Breast epithelium (tissue), 4 donors: ENCODE measurements around the gene FAM107A. TPM values are rescaled to one million over a fixed set of nuclear protein-coding genes. Genes with fewer than 3 reads are reported as not detected.

Experiments
- DNase-seq, 2 donors: peaks; one replicate each; pipeline ENCODE4 v3.0.0-alpha.2; 2019; ENCODE audit warnings: low spot score in 2 of 2
- H3K27ac ChIP-seq, 2 donors: fragments of 200-600 bp; sonication (generic) in 1 of 2; one replicate each; pipeline ENCODE4 v1.5.1; 2016 to 2019; ENCODE audit warnings: mild to moderate bottlenecking in 1 of 2
- H3K27me3 ChIP-seq, 2 donors: fragments of 200-600 bp; sonication (generic) in 1 of 2; one replicate each; pipeline versions ENCODE4 v1.5.1 to v1.6.0; 2017 to 2019; ENCODE audit warnings: control low read depth in 1 of 2, mild to moderate bottlenecking in 1 of 2
- H3K36me3 ChIP-seq: fragments of 200-600 bp; one replicate; pipeline ENCODE4 v1.5.1; 2019
- H3K4me1 ChIP-seq, 2 donors: fragments of 200-600 bp; sonication (generic); one replicate each; pipeline ENCODE4 v1.5.1; 2016 to 2019; ENCODE audit warnings: control low read depth in 1 of 2
- H3K4me3 ChIP-seq, 3 donors: fragments of 200-600 bp; sonication (generic); 1 replicate in 2 of 3; 2 replicates in 1 of 3; pipeline ENCODE4 v1.5.1; 2016 to 2019; ENCODE audit warnings: mild to moderate bottlenecking in 3 of 3, moderate library complexity in 2 of 3
- H3K9me3 ChIP-seq, 2 donors: fragments of 200-600 bp; sonication (generic) in 1 of 2; one replicate each; pipeline ENCODE4 v1.5.1; 2016 to 2019; ENCODE audit warnings: control low read depth in 1 of 2
- CTCF ChIP-seq, 3 donors: fragments of 450-650 bp; IDR thresholded peaks; one replicate each; pipeline ENCODE4 v1.5.1; 2016 to 2017; ENCODE audit warnings: antibody characterized with exemption in 3 of 3, mild to moderate bottlenecking in 3 of 3, moderate library complexity in 3 of 3
- POLR2A ChIP-seq: fragments of 450-650 bp; IDR thresholded peaks from one replicate; pipeline ENCODE4 v1.6.1; 2016; ENCODE audit warnings: antibody characterized with exemption, mild to moderate bottlenecking, moderate library complexity
- POLR2AphosphoS5 ChIP-seq, 3 donors: sonication (generic); formaldehyde crosslinking; IDR thresholded peaks; one replicate each; pipeline ENCODE4 v1.6.1; 2017; ENCODE audit warnings: antibody characterized with exemption in 3 of 3
- intact Hi-C: fragments of 100-400 bp; cut with DNase I; formaldehyde crosslinking; loops from one replicate; pipeline ENCODE4 v1.15.1; 2023; ENCODE audit warnings: low total_unique reads
- total RNA-seq, 3 donors: library from RNA; depleted of rRNA; stranded (reverse); fragments of >200 nt; gene quantifications; one replicate each; pipeline ENCODE4 v1.1.0, GENCODE V29; 2016

Gene FAM107A
- total RNA-seq, 3 donors from 2014 or later, result 17.7 to 64.5 (median 31.9) TPM

GRCh38 chr3:58551636-58552180 lies 25.5 kb downstream of the FAM107A start:
- Histone ChIP-seq H3K27ac (no peak overlapping the region), H3K9me3 (peaks cover 0 to 11% of the 10 kb centered on the region in 2 donors), H3K27me3 (no peaks in the 10 kb centered on the region), H3K4me1 (no peaks in the 10 kb centered on the region), H3K36me3 (no peaks in the 10 kb centered on the region), H3K4me3 (no peak overlapping the region)
- intact Hi-C loops, result no loop called here
- no peak for TF ChIP-seq POLR2AphosphoS5 (IDR thresholded peaks at IDR 0.05)
- no peak for TF ChIP-seq POLR2A
- TF ChIP-seq CTCF (IDR thresholded peaks at IDR 0.05), result no peak
- DNase-seq, result no peak

GRCh38 chr3:58544541-58544940 lies 32.6 kb downstream of the FAM107A start:
- H3K27me3 ChIP-seq, result no peaks in the 10 kb centered on the region
- H3K36me3 ChIP-seq, result no peaks in the 10 kb centered on the region
- TF ChIP-seq POLR2A (no peak), POLR2AphosphoS5 (IDR thresholded peaks at IDR 0.05) (no peak), CTCF (IDR thresholded peaks at IDR 0.05) (no peak)
- DNase-seq, result no peak
- no peak overlapping the region for H3K27ac ChIP-seq
- H3K9me3 ChIP-seq, result no peaks in the 10 kb centered on the region
- H3K4me1 ChIP-seq, result no peaks in the 10 kb centered on the region
- no peak overlapping the region for H3K4me3 ChIP-seq
- intact Hi-C loops, result no loop called here

- H3K4me1 ChIP-seq, result peaks cover 0 to 15% of the 10 kb centered on the region in 2 donors
- H3K4me3 ChIP-seq, result no peak overlapping the region
- peak in 1 of 2 donors; percentile 15 for DNase-seq
- intact Hi-C loops, result no loop called here
- TF ChIP-seq POLR2AphosphoS5 (IDR thresholded peaks at IDR 0.05) (no peak), CTCF (IDR thresholded peaks at IDR 0.05) (no peak), POLR2A (no peak)
- no peaks in the 10 kb centered on the region for H3K36me3 ChIP-seq
- no peaks in the 10 kb centered on the region for H3K27me3 ChIP-seq
- no peak overlapping the region for H3K27ac ChIP-seq
- no peaks in the 10 kb centered on the region for H3K9me3 ChIP-seq
These were observed 36.9 kb downstream of the FAM107A start for GRCh38 chr3:58540176-58540858.

- H3K27me3 ChIP-seq, result no peaks in the 10 kb centered on the region
These were observed 37.6 kb downstream of the FAM107A start for GRCh38 chr3:58539626-58540025.

More at GRCh38 chr3:58539626-58540025, 37.6 kb downstream of the FAM107A start:
- no peak for TF ChIP-seq CTCF (IDR thresholded peaks at IDR 0.05)
- no peak for TF ChIP-seq POLR2AphosphoS5 (IDR thresholded peaks at IDR 0.05)
- no peak for TF ChIP-seq POLR2A
- no peaks in the 10 kb centered on the region for H3K36me3 ChIP-seq
- H3K9me3 ChIP-seq, result no peaks in the 10 kb centered on the region
- no peak overlapping the region for H3K27ac ChIP-seq
- intact Hi-C loops, result no loop called here
- no peak overlapping the region for H3K4me3 ChIP-seq
- no peak for DNase-seq
- peaks cover 0 to 15% of the 10 kb centered on the region in 2 donors for H3K4me1 ChIP-seq
